Measurements from ENCODE around the gene SH2D3A.
"Not testable (repeated sequence)": the region's sequence is repeated elsewhere in the genome, so short reads cannot be mapped to it uniquely, and the experiment has no call there.

Gene SH2D3A

DNA sequence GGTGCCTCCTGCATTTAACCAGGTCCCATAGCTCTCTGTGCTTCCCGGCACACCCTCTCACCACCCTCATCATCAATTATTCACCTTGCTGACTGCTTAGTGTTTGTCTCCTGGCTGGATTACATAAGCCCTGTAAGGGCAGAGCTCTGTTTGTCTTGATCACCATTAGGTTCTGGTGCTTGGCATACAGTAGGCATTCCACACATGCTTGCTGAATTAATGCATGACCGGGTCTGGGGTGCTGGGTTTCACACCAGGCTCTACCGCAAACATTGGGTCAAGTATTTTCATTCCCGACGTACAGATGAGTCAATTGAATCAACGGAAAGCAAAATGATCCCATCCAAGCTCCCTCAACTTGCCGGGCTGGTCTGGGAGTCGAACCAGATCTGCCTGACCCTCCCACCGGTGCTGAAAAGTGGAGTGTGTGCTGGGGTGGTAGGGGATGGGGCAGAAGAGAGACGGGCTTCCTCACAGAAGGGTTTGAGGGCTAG lies 33.8 kb upstream of the SH2D3A start:
- H3K4me3 ChIP-seq (ENCODE audit: control insufficient read depth, low read depth, low read length): no peak overlapping the region
- DNase-seq (ENCODE audit: low read depth): peak; percentile 7
- TF ChIP-seq, protein P1, sequence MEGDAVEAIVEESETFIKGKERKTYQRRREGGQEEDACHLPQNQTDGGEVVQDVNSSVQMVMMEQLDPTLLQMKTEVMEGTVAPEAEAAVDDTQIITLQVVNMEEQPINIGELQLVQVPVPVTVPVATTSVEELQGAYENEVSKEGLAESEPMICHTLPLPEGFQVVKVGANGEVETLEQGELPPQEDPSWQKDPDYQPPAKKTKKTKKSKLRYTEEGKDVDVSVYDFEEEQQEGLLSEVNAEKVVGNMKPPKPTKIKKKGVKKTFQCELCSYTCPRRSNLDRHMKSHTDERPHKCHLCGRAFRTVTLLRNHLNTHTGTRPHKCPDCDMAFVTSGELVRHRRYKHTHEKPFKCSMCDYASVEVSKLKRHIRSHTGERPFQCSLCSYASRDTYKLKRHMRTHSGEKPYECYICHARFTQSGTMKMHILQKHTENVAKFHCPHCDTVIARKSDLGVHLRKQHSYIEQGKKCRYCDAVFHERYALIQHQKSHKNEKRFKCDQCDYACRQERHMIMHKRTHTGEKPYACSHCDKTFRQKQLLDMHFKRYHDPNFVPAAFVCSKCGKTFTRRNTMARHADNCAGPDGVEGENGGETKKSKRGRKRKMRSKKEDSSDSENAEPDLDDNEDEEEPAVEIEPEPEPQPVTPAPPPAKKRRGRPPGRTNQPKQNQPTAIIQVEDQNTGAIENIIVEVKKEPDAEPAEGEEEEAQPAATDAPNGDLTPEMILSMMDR (IDR thresholded peaks at IDR 0.05; ENCODE audit: control insufficient read depth, insufficient read depth, low read depth, low read length, missing control alignments): no peak

DNA sequence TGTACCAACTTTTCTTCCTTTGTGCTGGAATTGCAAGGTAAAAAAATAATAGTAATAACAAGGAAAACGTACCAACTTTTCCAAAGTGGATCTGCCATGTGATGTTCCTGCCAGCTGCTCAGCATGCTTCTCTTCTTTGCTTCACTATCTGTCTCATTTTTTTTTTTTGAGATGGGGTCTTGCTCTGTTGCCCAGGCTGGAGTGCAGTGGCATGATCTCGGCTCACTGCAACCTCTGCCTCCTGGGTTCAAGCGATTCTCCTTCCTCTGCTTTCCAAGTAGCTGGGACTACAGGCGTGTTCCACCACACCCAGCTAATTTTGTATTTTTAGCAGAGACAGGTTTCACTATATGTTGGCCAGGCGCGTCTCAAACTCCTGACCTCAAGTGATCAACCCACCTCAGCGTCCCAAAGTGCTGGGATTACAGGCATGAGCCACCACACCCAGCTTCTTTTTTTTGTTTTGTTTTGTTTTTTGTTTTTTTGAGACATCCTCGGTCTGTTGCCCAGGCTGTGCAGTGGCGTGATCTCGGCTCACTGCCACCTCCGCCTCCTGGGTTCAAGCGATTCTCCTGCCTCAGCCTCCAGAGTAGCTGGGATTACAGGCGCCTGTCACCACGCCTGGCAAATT lies 33.0 kb upstream of the SH2D3A start:
- H3K4me3 ChIP-seq (ENCODE audit: control insufficient read depth, low read depth, low read length); DNase-seq (ENCODE audit: low read depth): not testable (repeated sequence)

DNA sequence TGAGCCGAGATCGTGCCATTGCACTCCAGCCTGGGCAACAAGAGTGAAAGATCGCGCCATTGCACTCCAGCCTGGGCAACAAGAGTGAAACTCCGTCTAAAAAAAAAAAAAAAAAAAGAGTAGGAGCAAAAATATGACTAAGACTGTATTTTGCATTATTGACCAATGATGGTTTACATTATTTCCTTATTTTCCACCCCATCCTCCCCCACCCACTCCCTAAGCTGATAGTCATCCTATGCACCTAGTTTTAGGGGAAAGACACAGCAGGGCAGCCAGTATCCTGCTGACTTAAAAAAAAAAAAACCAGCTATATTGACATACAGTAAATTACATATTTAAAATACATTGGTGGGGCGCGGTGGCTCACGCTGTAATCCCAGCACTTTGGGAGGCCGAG lies 30.4 kb upstream of the SH2D3A start:
- DNase-seq (ENCODE audit: low read depth): no peak
- no peak overlapping the region for H3K4me3 ChIP-seq (ENCODE audit: control insufficient read depth, low read depth, low read length)
- TF ChIP-seq, protein P1 (IDR thresholded peaks at IDR 0.05; ENCODE audit: control insufficient read depth, insufficient read depth, low read depth, low read length, missing control alignments): no peak

DNA sequence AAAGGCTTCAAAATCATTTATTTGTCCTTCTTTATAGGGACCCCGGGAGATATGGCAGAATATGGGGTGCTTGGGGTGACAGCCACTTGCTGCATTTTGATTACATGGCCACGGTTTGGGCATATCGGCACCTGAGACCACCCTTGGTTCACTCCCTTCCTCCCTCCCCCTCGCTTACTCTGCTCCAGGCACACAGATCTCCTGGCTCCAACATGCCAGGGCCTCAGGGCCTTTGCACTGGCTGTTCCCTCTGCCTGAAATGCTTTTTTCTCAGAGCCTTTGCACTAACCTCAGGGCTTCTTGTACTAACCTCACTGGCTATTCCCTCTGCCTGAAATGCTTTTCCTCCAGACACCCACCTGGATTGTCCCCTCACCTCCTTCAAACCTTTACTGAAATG lies 29.0 kb upstream of the SH2D3A start:
- TF ChIP-seq, protein P1 (IDR thresholded peaks at IDR 0.05; ENCODE audit: control insufficient read depth, insufficient read depth, low read depth, low read length, missing control alignments): no peak
- no peak for DNase-seq (ENCODE audit: low read depth)
- no peak overlapping the region for H3K4me3 ChIP-seq (ENCODE audit: control insufficient read depth, low read depth, low read length)

DNA sequence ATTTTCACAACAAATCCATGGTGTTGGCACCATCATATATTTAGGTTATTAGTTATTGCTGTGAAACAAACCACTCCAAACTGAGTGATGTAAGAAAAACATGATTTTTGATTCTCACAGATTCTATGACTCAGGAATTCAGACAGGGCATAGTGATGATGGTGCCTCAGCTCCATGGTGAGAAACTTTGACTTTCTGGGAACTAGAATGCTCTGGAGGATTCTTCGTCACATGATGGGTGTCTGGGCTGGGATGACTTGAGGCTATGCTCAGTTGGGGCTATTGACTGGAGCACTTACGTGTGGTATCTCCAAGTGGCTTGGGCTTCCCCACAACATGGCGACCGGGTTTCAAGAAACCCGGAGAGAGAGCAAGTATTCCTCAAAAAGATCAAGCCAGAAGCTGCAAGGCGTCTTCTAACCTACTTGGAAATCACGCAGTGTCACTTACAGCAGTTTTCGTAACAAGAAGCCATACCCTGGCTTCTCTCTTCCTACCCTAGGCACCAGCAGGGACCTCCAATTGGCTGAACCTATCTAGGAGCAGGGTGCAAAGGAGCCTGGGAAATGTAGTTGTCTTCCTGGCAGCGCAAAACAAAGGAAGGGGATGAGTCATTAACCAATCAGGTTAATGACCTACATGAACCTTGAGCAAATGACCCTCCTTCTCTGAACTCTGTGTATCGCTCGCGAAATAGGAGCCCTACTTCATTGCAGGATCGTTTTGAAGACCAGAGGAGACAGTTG lies 27.6 kb upstream of the SH2D3A start:
- TF ChIP-seq, protein P1 (IDR thresholded peaks at IDR 0.05; ENCODE audit: control insufficient read depth, insufficient read depth, low read depth, low read length, missing control alignments): no peak
- no peak overlapping the region for H3K4me3 ChIP-seq (ENCODE audit: control insufficient read depth, low read depth, low read length)
- no peak for DNase-seq (ENCODE audit: low read depth)

DNA sequence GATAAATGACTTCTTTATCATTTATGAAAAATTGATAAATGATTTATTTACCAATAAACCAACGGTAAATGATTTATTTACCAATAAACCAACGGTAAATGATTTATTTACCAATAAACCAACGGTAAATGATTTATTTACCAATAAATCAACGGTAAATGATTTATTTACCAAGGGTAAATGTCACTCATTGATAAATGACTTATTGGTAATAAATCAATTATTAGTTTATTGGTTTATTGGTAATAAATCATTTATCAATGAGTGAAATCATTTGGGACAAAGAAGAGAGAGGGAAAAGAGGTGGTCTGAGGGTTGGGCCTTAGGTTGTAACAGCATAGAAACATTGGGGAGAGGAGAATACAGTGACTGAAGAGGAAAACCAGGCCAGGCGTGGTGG lies 26.7 kb upstream of the SH2D3A start:
- no peak overlapping the region for H3K4me3 ChIP-seq (ENCODE audit: control insufficient read depth, low read depth, low read length)
- TF ChIP-seq, protein P1 (IDR thresholded peaks at IDR 0.05; ENCODE audit: control insufficient read depth, insufficient read depth, low read depth, low read length, missing control alignments): no peak
- DNase-seq (ENCODE audit: low read depth): no peak

DNA sequence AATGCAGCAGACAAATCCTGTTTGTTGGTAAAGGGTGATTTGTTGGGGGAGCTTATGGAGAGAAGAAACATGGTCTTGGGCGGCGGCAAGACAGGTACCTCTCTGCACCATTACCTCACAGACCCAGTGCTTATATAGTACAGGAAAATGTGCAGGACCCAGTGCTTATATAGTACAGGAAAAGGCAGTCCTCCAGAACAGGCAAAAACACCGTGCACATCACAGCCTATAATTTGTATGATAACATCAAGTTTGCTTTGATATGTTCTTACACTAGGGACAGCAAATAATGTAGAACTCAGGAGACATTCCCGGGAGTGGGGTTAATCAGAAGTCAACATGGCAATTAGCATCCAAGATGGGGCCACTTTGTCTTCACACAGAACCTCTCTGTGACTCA lies 26.2 kb upstream of the SH2D3A start:
- no peak overlapping the region for H3K4me3 ChIP-seq (ENCODE audit: control insufficient read depth, low read depth, low read length)
- no peak for DNase-seq (ENCODE audit: low read depth)
- TF ChIP-seq, protein P1 (IDR thresholded peaks at IDR 0.05; ENCODE audit: control insufficient read depth, insufficient read depth, low read depth, low read length, missing control alignments): no peak
